ENCODE data around the gene HES7. TPM values are rescaled to one million over a fixed set of nuclear protein-coding genes. Genes with fewer than 3 reads are reported as not detected.

Gene HES7
- polyA plus RNA-seq, 1 experiment, result not detected

GRCh38 chr17:8143581-8144400, 19.9 kb upstream of the HES7 start:
- Histone ChIP-seq H3K4me3 (ENCODE audit: low read depth, low read length) (no peak overlapping the region), H3K27ac (ENCODE audit: low read depth, low read length) (no peak overlapping the region), H3K27me3 (ENCODE audit: control insufficient read depth, insufficient read depth, low read length) (no peaks in the 10 kb centered on the region), H3K9me3 (ENCODE audit: control insufficient read depth, insufficient read depth, low read length) (no peaks in the 10 kb centered on the region; the same call in 1 of the 2 replicates)
- no peak for DNase-seq (ENCODE audit: low read depth, low spot score)
- ChIA-PET POLR2A (no interaction called here), CTCF (no interaction called here)
- no peak for TF ChIP-seq CTCF (IDR thresholded peaks at IDR 0.05; ENCODE audit: low read depth, low read length)

- CTCF ChIA-PET, result no interaction called here
- Histone ChIP-seq H3K27ac (ENCODE audit: low read depth, low read length) (no peak overlapping the region), H3K9me3 (ENCODE audit: control insufficient read depth, insufficient read depth, low read length) (no peaks in the 10 kb centered on the region; the same call in 1 of the 2 replicates), H3K4me3 (ENCODE audit: low read depth, low read length) (no peak overlapping the region), H3K27me3 (ENCODE audit: control insufficient read depth, insufficient read depth, low read length) (no peaks in the 10 kb centered on the region)
- no peak for DNase-seq (ENCODE audit: low read depth, low spot score)
- TF ChIP-seq CTCF (IDR thresholded peaks at IDR 0.05; ENCODE audit: low read depth, low read length), result no peak
- POLR2A ChIA-PET, result interaction anchor here (0.7 kb wide), 1 partner anchor 545 kb away, joined by 4 read pairs; no protein-coding TSS in a partner anchor
Measured at GRCh38 chr17:8142887-8143580, 19.1 kb upstream of the HES7 start.

- no peaks in the 10 kb centered on the region; the same call in 1 of the 2 replicates for H3K9me3 ChIP-seq (ENCODE audit: control insufficient read depth, insufficient read depth, low read length)
- POLR2A ChIA-PET, result interaction anchor here (0.7 to 3.7 kb wide), 2 partner anchors 8 to 544 kb away, joined by 4 to 18 read pairs; no protein-coding TSS in a partner anchor
- CTCF ChIA-PET, result no interaction called here
- no peak overlapping the region for H3K4me3 ChIP-seq (ENCODE audit: low read depth, low read length)
- no peak for DNase-seq (ENCODE audit: low read depth, low spot score)
- no peaks in the 10 kb centered on the region for H3K27me3 ChIP-seq (ENCODE audit: control insufficient read depth, insufficient read depth, low read length)
- no peak overlapping the region for H3K27ac ChIP-seq (ENCODE audit: low read depth, low read length)
- TF ChIP-seq CTCF (IDR thresholded peaks at IDR 0.05; ENCODE audit: low read depth, low read length), result no peak
Measured at GRCh38 chr17:8142158-8142886, 18.4 kb upstream of the HES7 start.

GRCh38 chr17:8141741-8142140, 17.8 kb upstream of the HES7 start:
- no peak for DNase-seq (ENCODE audit: low read depth, low spot score)
- TF ChIP-seq CTCF (IDR thresholded peaks at IDR 0.05; ENCODE audit: low read depth, low read length), result no peak
- ChIA-PET POLR2A (interaction anchor here (0.6 to 3.7 kb wide), 2 partner anchors 9 to 115 kb away, joined by 3 to 18 read pairs; no protein-coding TSS in a partner anchor), CTCF (interaction anchor here (5.2 kb wide), 1 partner anchor 23 kb away, joined by 38 read pairs; the partner anchor contains the start of gene ALOXE3)
- no peaks in the 10 kb centered on the region for H3K27me3 ChIP-seq (ENCODE audit: control insufficient read depth, insufficient read depth, low read length)
- no peak overlapping the region for H3K27ac ChIP-seq (ENCODE audit: low read depth, low read length)
- no peak overlapping the region for H3K4me3 ChIP-seq (ENCODE audit: low read depth, low read length)
- H3K9me3 ChIP-seq (ENCODE audit: control insufficient read depth, insufficient read depth, low read length), result no peaks in the 10 kb centered on the region; the same call in 1 of the 2 replicates

Data from AG04450 (cell line).